Activated CD4-positive, alpha-beta T cell treated with anti-CD3 and anti-CD28 coated beads, Interleukin-2, amount 50 U/mL, for 48 hours (primary cell): ENCODE measurements around the gene ZBTB7C.

Experiments used
- DNase-seq, 2 experiments: peaks; one replicate each; pipeline ENCODE4 v3.0.0-alpha.2; 2020

ZBTB7C gene

GRCh38 chr18:48417985-48418384 is 8.8 kb upstream of the ZBTB7C start:
- no peak for DNase-seq

- no peak for DNase-seq
Observed at GRCh38 chr18:48413342-48413741, 4.2 kb upstream of the ZBTB7C start.

- DNase-seq = peak in 1 of 2 experiments; percentile 28
Observed at GRCh38 chr18:48412339-48412929, 3.3 kb upstream of the ZBTB7C start.

GRCh38 chr18:48410095-48410920 is 1.1 kb upstream of the ZBTB7C start:
- DNase-seq = peak; percentile 83 to 85

GRCh38 chr18:48409591-48410094 is 460 bp upstream of the ZBTB7C start:
- peak in 1 of 2 experiments; percentile 13 for DNase-seq

GRCh38 chr18:48408111-48408726 is 964 bp downstream of the ZBTB7C start:
- DNase-seq = peak in 1 of 2 experiments; percentile 6

GRCh38 chr18:48407358-48407757 is 1.8 kb downstream of the ZBTB7C start:
- DNase-seq = no peak

GRCh38 chr18:48405978-48406377 is 3.2 kb downstream of the ZBTB7C start:
- no peak for DNase-seq

- peak in 1 of 2 experiments; percentile 16 for DNase-seq
Observed at GRCh38 chr18:48404716-48405507, 4.3 kb downstream of the ZBTB7C start.

GRCh38 chr18:48402953-48403352 is 6.2 kb downstream of the ZBTB7C start:
- no peak for DNase-seq

GRCh38 chr18:48399303-48400075 is 9.7 kb downstream of the ZBTB7C start:
- no peak for DNase-seq

- no peak for DNase-seq
Observed at GRCh38 chr18:48398074-48398473, 11.1 kb downstream of the ZBTB7C start.

GRCh38 chr18:48397021-48397420 is 12.2 kb downstream of the ZBTB7C start:
- DNase-seq = no peak

- no peak for DNase-seq
Observed at GRCh38 chr18:48396561-48396960, 12.6 kb downstream of the ZBTB7C start.

- DNase-seq = no peak
Observed at GRCh38 chr18:48395646-48396045, 13.5 kb downstream of the ZBTB7C start.

- no peak for DNase-seq
Observed at GRCh38 chr18:48394176-48394575, 15.0 kb downstream of the ZBTB7C start.

- DNase-seq = no peak
Observed at GRCh38 chr18:48393776-48394175, 15.4 kb downstream of the ZBTB7C start.

GRCh38 chr18:48393170-48393569 is 16.0 kb downstream of the ZBTB7C start:
- no peak for DNase-seq

GRCh38 chr18:48392268-48392667 is 16.9 kb downstream of the ZBTB7C start:
- DNase-seq = no peak

GRCh38 chr18:48391868-48392267 is 17.3 kb downstream of the ZBTB7C start:
- no peak for DNase-seq

GRCh38 chr18:48390641-48391040 is 18.5 kb downstream of the ZBTB7C start:
- DNase-seq = no peak

- no peak for DNase-seq
Observed at GRCh38 chr18:48388478-48388877, 20.7 kb downstream of the ZBTB7C start.
